ENCODE measurements around the gene SLC26A3. TPM values are rescaled to one million over a fixed set of nuclear protein-coding genes. Genes with fewer than 3 reads are reported as not detected.

The SLC26A3 gene
- total RNA-seq, 3 donors from 2014 or later, result 13.6 to 36.4 TPM; not detected in 1

GRCh38 chr7:107846324-107846723 lies 43.3 kb upstream of the SLC26A3 start:
- no peak for DNase-seq (ENCODE audit: low spot score in 2 of 2)
- intact Hi-C loops (cut with DNase I; ENCODE audit: low total_unique reads), result no loop called here
- TF ChIP-seq CTCF (IDR thresholded peaks at IDR 0.05) (no peak), POLR2AphosphoS5 (IDR thresholded peaks at IDR 0.05) (no peak), POLR2A (IDR thresholded peaks at IDR 0.05) (no peak)

GRCh38 chr7:107843184-107843583 lies 40.2 kb upstream of the SLC26A3 start:
- Histone ChIP-seq H3K9me3 (peaks cover 0 to under 1% of the 10 kb centered on the region in 2 donors), H3K4me1 (no peaks in the 10 kb centered on the region), H3K36me3 (no peaks in the 10 kb centered on the region), H3K4me3 (no peak overlapping the region), H3K27me3 (no peaks in the 10 kb centered on the region), H3K27ac (no peak overlapping the region)
- DNase-seq (ENCODE audit: low spot score in 2 of 2), result no peak
- intact Hi-C loops (cut with DNase I; ENCODE audit: low total_unique reads), result no loop called here
- TF ChIP-seq POLR2A (IDR thresholded peaks at IDR 0.05) (no peak), CTCF (IDR thresholded peaks at IDR 0.05) (no peak), POLR2AphosphoS5 (IDR thresholded peaks at IDR 0.05) (no peak)

More at GRCh38 chr7:107846324-107846723, 43.3 kb upstream of the SLC26A3 start:
- Histone ChIP-seq H3K27me3 (no peaks in the 10 kb centered on the region), H3K4me3 (no peak overlapping the region), H3K36me3 (no peaks in the 10 kb centered on the region), H3K9me3 (peaks cover 0 to 3% of the 10 kb centered on the region in 2 donors), H3K27ac (no peak overlapping the region), H3K4me1 (no peaks in the 10 kb centered on the region)

GRCh38 chr7:107842213-107842612 lies 39.2 kb upstream of the SLC26A3 start:
- Histone ChIP-seq H3K27me3 (no peaks in the 10 kb centered on the region), H3K4me1 (no peaks in the 10 kb centered on the region), H3K9me3 (no peaks in the 10 kb centered on the region), H3K36me3 (no peaks in the 10 kb centered on the region), H3K4me3 (no peak overlapping the region), H3K27ac (no peak overlapping the region)
- TF ChIP-seq POLR2AphosphoS5 (IDR thresholded peaks at IDR 0.05), result no peak
- TF ChIP-seq POLR2A (IDR thresholded peaks at IDR 0.05), result no peak
- no peak for TF ChIP-seq CTCF (IDR thresholded peaks at IDR 0.05)
- intact Hi-C loops (cut with DNase I; ENCODE audit: low total_unique reads), result no loop called here
- no peak for DNase-seq (ENCODE audit: low spot score in 2 of 2)

GRCh38 chr7:107838816-107839565 lies 36.0 kb upstream of the SLC26A3 start:
- intact Hi-C loops (cut with DNase I; ENCODE audit: low total_unique reads), result no loop called here
- Histone ChIP-seq H3K9me3 (no peaks in the 10 kb centered on the region), H3K4me3 (no peak overlapping the region), H3K4me1 (no peaks in the 10 kb centered on the region), H3K27me3 (no peaks in the 10 kb centered on the region), H3K27ac (no peak overlapping the region), H3K36me3 (no peaks in the 10 kb centered on the region)
- TF ChIP-seq POLR2A (IDR thresholded peaks at IDR 0.05) (no peak), POLR2AphosphoS5 (IDR thresholded peaks at IDR 0.05) (no peak), CTCF (IDR thresholded peaks at IDR 0.05) (no peak)
- no peak for DNase-seq (ENCODE audit: low spot score in 2 of 2)

GRCh38 chr7:107838024-107838601 lies 35.1 kb upstream of the SLC26A3 start:
- TF ChIP-seq POLR2AphosphoS5 (IDR thresholded peaks at IDR 0.05), result no peak
- TF ChIP-seq CTCF (IDR thresholded peaks at IDR 0.05), result no peak
- TF ChIP-seq POLR2A (IDR thresholded peaks at IDR 0.05), result no peak
- H3K27me3 ChIP-seq, result no peaks in the 10 kb centered on the region
- no peaks in the 10 kb centered on the region for H3K9me3 ChIP-seq
- no peak overlapping the region for H3K4me3 ChIP-seq
- no peak for DNase-seq (ENCODE audit: low spot score in 2 of 2)
- H3K27ac ChIP-seq, result no peak overlapping the region
- H3K36me3 ChIP-seq, result no peaks in the 10 kb centered on the region
- no peaks in the 10 kb centered on the region for H3K4me1 ChIP-seq
- intact Hi-C loops (cut with DNase I; ENCODE audit: low total_unique reads), result no loop called here
